Pancreas (tissue), 10 donors: ENCODE measurements around the gene STRA8. TPM values are rescaled to one million over a fixed set of nuclear protein-coding genes. Genes with fewer than 3 reads are reported as not detected.

Experiments
- ATAC-seq, 4 donors: fragments of 200-7000 bp; cut with Tn5 transposase; one replicate each; pipeline versions ENCODE4 v1.8.0 to v1.9.1; 2020; ENCODE audit warnings: mild to moderate bottlenecking in 4 of 4, moderate library complexity in 4 of 4
- DNase-seq, 6 donors: peaks; one replicate each; pipeline ENCODE4 v3.0.0-alpha.2; 2020
- FAIRE-seq: peaks from 2 replicates; lab custom pipeline; 2012; peaks lifted over from hg19 to GRCh38; lab: Jason Lieb, UNC
- H3K27ac ChIP-seq, 4 donors: fragments of 200-600 bp; sonication (generic); 1 replicate in 3 of 4; 2 replicates in 1 of 4; pipeline versions ENCODE4 v1.5.0 to v1.8.0; 2020
- H3K27me3 ChIP-seq, 4 donors: fragments of 200-600 bp; one replicate each; pipeline ENCODE4 v1.8.0; 2021
- H3K36me3 ChIP-seq, 3 donors: fragments of 200-600 bp; sonication (generic) in 1 of 3; one replicate each; pipeline versions ENCODE4 v1.5.0 to v1.8.0; 2020 to 2021
- H3K4me1 ChIP-seq, 3 donors: fragments of 200-600 bp; one replicate each; pipeline ENCODE4 v1.8.0; 2021
- H3K4me3 ChIP-seq, 4 donors: fragments of 200-600 bp; sonication (generic) in 2 of 4; one replicate each; pipeline versions ENCODE4 v1.5.0 to v1.8.0; 2020 to 2021
- H3K9me3 ChIP-seq, 4 donors: fragments of 200-600 bp; one replicate each; pipeline ENCODE4 v1.8.0; 2021
- WGBS, 2 donors: extraction: QIAGEN DNeasy Blood & Tissue Kit; methylation state at CpG; one replicate each; pipeline ENCODE4 v1.1.7; 2013; 5-methylcytosine and 5-hydroxymethylcytosine counted together
- intact Hi-C, 3 donors: fragments of 100-400 bp; cut with DNase I; formaldehyde crosslinking; loops; one replicate each; pipeline versions ENCODE4 v1.11.1 to v1.14.2; 2022
- polyA plus RNA-seq, 2 donors: library from polyadenylated mRNA; stranded (reverse); fragments of 200-250 nt; gene quantifications; one replicate each; pipeline ENCODE4 v1.2.3, GENCODE V29; 2013
- total RNA-seq, 6 donors: library from RNA; stranded (reverse); fragmentation: NEBNext Ultra II Directional in 4 of 6; extraction: Animal tissue kit (Norgen Biotek cat#: 25700) in 4 of 6; gene quantifications; one replicate each; pipeline versions ENCODE4 v1.2.1 to v1.2.4, GENCODE V29; 2021 to 2023
- TF ChIP-seq, protein P1 (sequence below), 4 donors: fragments of 200-600 bp; sonication (generic) in 3 of 4; IDR thresholded peaks; one replicate each; pipeline versions ENCODE4 v1.5.0 to v1.8.0; 2021; ENCODE audit warnings: antibody characterized with exemption in 4 of 4
- donor health status: healthy with polysubstance abuse.
- donor health status: DM: no; HTN: no; CAD: no; lungs with moderate emphysema.
- donor health status: DM: no; HTN: no; CAD: no.
- donor health status: control.
- donor health status: control.
- donor health status: Bipolar disorder and iron deficiency.
- donor health status: DM: yes; HTN: yes; CAD: no.
- donor health status: DM: no; HTN: no; CAD: no.
- donor health status: DM: no; HTN: no; CAD: no.
- donor health status: DM: yes; HTN: yes; CAD: no.

STRA8 gene
- total and polyA plus RNA-seq, 8 donors, result 0.12 TPM; not detected in 7

DNA sequence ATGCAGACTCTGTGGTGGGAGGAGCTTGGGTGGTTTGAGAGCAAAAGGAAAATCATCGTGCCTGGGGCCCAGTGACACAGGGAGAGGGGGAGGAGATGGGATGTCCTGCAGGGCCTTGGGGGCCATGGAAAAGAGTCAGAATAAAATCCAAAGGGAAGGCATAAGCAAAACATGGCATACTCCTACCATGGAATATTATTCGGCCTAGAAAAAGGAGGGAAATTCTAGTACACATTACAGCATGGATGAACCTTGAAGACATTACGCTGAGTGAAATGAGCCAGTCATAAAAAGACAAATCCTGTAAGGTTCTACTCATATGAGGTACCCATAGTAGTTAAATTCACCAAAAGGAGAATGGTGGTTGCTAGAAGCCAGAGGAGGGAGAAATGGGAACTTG is 38.7 kb downstream of the STRA8 start:
- TF ChIP-seq, protein P1, sequence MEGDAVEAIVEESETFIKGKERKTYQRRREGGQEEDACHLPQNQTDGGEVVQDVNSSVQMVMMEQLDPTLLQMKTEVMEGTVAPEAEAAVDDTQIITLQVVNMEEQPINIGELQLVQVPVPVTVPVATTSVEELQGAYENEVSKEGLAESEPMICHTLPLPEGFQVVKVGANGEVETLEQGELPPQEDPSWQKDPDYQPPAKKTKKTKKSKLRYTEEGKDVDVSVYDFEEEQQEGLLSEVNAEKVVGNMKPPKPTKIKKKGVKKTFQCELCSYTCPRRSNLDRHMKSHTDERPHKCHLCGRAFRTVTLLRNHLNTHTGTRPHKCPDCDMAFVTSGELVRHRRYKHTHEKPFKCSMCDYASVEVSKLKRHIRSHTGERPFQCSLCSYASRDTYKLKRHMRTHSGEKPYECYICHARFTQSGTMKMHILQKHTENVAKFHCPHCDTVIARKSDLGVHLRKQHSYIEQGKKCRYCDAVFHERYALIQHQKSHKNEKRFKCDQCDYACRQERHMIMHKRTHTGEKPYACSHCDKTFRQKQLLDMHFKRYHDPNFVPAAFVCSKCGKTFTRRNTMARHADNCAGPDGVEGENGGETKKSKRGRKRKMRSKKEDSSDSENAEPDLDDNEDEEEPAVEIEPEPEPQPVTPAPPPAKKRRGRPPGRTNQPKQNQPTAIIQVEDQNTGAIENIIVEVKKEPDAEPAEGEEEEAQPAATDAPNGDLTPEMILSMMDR (IDR thresholded peaks at IDR 0.05), result no peak
- intact Hi-C loops, result no loop called here
- Histone ChIP-seq H3K27me3 (no peaks in the 10 kb centered on the region), H3K9me3 (no peaks in the 10 kb centered on the region), H3K36me3 (no peaks in the 10 kb centered on the region), H3K27ac (no peak overlapping the region), H3K4me3 (no peak overlapping the region), H3K4me1 (no peaks in the 10 kb centered on the region)
- FAIRE-seq (no peak), DNase-seq (no peak), ATAC-seq (no peak)
- 85% methylated on average over 3 of the region's 3 CpGs for WGBS, 2 donors

DNA sequence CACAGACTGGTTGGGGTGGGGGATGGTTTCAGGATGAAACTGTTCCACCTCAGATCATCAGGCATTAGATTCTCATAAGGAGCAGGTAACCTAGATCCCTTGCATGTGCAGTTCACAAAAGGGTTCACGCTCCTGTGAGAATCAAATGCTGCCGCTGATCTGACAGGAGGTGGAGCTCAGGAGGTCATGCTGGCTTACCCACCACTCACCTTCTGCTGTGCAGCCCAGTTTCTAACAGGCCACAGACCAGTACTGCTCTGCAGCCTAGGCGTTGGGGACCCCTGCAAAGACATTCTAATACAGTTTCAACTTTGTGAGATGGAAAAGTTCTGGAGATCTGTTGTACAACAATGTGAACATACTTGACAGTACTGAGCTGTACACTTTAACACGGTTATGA is 39.9 kb downstream of the STRA8 start:
- Histone ChIP-seq H3K36me3 (no peaks in the 10 kb centered on the region), H3K27me3 (no peaks in the 10 kb centered on the region), H3K4me3 (no peak overlapping the region), H3K27ac (no peak overlapping the region), H3K9me3 (no peaks in the 10 kb centered on the region), H3K4me1 (no peaks in the 10 kb centered on the region)
- ATAC-seq (no peak), DNase-seq (no peak), FAIRE-seq (no peak)
- intact Hi-C loops, result no loop called here
- TF ChIP-seq, protein P1 (IDR thresholded peaks at IDR 0.05), result no peak
- 61 to 72% methylated on average over 4 of the region's 4 CpGs for WGBS, 2 donors

DNA sequence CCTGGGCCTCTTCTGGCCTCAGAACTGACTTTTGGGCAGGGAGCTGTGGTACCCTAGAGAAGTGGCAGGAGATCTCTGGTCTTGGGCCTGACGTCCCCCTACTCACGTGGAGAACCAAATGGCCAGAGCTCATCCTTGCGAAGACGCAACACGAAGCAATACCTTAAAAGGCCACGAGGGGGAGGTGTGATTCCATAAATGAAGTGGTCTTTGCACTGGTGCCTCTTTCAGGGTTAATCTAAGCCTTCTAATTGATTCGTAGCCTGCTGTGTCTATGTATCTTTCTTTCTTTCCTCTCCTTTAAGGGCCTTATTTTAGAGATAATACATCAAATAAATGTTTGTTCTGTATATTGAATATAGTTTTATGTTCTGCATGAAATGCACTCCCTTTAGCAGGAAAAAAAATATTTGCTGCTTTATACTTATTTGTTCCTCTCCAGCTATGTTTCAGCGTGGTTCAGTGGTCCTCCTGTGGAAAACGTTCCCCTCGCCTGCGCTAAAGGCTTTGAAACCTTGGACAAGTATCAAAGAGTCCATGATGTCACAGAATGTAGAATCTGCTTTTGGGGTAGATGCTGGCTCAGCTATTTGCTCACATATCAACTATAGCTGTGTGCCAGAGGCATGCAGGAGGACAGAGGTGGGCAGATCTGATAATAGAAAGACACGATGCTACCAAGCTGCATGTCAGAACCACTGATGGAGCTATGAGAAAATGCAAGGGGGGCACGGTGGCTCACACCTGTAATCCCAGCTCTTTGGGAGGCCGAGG is 41.0 kb downstream of the STRA8 start:
- no peak overlapping the region for H3K27ac ChIP-seq
- WGBS, 2 donors, result 26 to 34% methylated on average over 14 of the region's 14 CpGs
- no peaks in the 10 kb centered on the region for H3K4me1 ChIP-seq
- H3K27me3 ChIP-seq, result no peaks in the 10 kb centered on the region
- H3K9me3 ChIP-seq, result no peaks in the 10 kb centered on the region
- TF ChIP-seq, protein P1 (IDR thresholded peaks at IDR 0.05), result peak; percentile 66 to 84 (median 73)
- no peaks in the 10 kb centered on the region for H3K36me3 ChIP-seq
- DNase-seq (peak in 4 of 6 donors; percentile 23 to 79 (median 64)), ATAC-seq (peak; percentile 72 to 91 (median 88)), FAIRE-seq (no peak)
- H3K4me3 ChIP-seq, result no peak overlapping the region
- intact Hi-C loops, result no loop called here

DNA sequence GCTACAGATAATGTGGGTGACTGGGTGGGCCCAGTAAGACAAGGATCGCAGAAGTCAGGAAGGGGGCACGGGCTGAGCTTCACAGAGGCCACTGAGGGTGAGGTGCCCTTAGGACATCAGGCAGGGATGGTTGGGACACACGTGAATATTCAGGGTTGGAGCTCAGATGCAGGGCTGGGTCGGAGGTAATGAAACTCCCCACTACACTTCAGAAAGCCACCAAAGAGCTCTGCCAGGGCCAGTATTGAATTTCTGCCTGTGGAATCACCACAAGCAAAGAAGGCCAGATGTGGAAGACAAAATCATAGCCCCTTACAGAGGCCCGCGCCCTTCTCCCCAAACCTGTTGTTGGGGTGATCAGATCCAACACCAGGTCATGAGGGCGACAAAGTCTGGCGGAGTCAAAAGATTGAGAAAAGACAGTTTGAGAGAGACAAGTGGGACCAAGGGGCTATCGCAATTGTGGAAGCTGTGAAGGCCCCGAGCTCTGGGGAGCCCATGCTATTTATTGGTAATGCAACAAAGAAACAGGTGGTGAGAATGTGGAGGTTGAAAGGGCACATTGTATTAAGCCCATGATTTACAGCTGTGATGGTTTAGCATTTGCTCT is 42.4 kb downstream of the STRA8 start:
- Histone ChIP-seq H3K27me3 (no peaks in the 10 kb centered on the region), H3K4me3 (no peak overlapping the region), H3K36me3 (no peaks in the 10 kb centered on the region), H3K4me1 (no peaks in the 10 kb centered on the region), H3K27ac (no peak overlapping the region), H3K9me3 (no peaks in the 10 kb centered on the region)
- FAIRE-seq (no peak), ATAC-seq (no peak), DNase-seq (no peak)
- intact Hi-C loops, result no loop called here
- 85 to 92% methylated on average over 10 of the region's 10 CpGs for WGBS, 2 donors
- TF ChIP-seq, protein P1 (IDR thresholded peaks at IDR 0.05), result no peak

DNA sequence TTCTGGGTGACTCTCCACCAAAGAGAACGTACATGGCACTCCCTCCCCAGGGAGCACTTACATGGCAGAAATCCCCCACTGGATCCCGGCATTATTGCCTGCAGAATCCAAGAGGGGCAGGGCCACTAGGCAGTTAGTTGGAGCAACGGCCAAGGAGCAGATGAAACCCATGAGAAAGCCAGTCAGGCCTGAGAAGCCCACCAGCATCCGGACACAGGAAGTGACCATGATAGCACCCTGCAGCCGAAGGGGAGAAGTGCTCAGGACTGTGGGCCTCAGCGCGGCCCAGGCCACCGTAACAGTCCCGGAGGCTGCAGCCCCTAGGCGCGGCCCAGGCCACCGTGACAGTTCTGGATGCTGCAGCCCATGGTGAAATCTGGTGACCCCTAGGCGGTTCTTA is 43.5 kb downstream of the STRA8 start:
- TF ChIP-seq, protein P1 (IDR thresholded peaks at IDR 0.05), result no peak
- Histone ChIP-seq H3K9me3 (no peaks in the 10 kb centered on the region), H3K4me1 (no peaks in the 10 kb centered on the region), H3K4me3 (no peak overlapping the region), H3K36me3 (no peaks in the 10 kb centered on the region), H3K27me3 (no peaks in the 10 kb centered on the region), H3K27ac (no peak overlapping the region)
- DNase-seq, result no peak
- no peak for ATAC-seq
- intact Hi-C loops, result no loop called here
- no peak for FAIRE-seq
- WGBS, 2 donors, result 78 to 84% methylated on average over 13 of the region's 13 CpGs
